ENCODE measurements around the gene ITPRID1. TPM values are rescaled to one million over a fixed set of nuclear protein-coding genes. Genes with fewer than 3 reads are reported as not detected.

The ITPRID1 gene
- total RNA-seq, 1 experiment from 2014 or later, result not detected

DNA sequence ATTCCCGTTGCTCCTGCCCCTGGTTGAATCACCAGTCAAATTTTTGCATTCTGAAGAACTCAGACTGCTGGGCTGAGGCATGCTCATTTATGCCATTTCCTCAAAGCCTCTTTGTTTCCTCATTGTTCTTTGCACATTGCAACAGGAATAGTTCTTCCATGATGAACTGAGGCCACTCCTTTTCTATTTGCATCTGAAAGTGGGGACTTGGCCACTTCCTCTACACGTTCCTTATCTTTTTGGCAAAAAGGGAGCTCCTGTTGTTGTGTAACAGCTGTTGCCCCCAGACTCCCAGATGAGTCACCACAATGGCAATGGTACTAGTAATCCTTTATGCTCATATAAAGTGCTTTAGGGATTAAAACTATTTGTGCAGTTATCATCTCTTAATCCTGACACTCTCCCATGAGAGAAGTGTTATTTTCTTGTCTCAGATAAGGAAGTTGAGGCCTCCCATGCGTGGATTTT lies 20.1 kb upstream of the ITPRID1 start:
- ATAC-seq (no peak), DNase-seq (ENCODE audit: low read depth, low spot score) (no peak)
- Histone ChIP-seq H3K4me1 (ENCODE audit: control insufficient read depth, insufficient read depth, low read length) (no peaks in the 10 kb centered on the region), H3K9me3 (ENCODE audit: control insufficient read depth, insufficient read depth, low read depth, low read length) (no peaks in the 10 kb centered on the region), H3K27ac (ENCODE audit: low read length) (no peak overlapping the region), H3K27me3 (ENCODE audit: control insufficient read depth, insufficient read depth, low read length) (no peaks in the 10 kb centered on the region), H3K4me3 (ENCODE audit: low read depth in 2 of 2, low read length in 2 of 2) (no peak overlapping the region), H3K36me3 (ENCODE audit: control insufficient read depth, insufficient read depth, low read length) (no peaks in the 10 kb centered on the region)
- in situ Hi-C loops (cut with HindIII; ENCODE audit: low pct_unique_long_range_greater_than_20kb, low sequenced_read_pairs) (no loop called here), intact Hi-C loops (cut with micrococcal nuclease; ENCODE audit: unreplicated experiment) (no loop called here)
- ChIA-PET POLR2A (no interaction called here), CTCF (no interaction called here)
- BruUV-seq (replicated peaks), result no TSS peak
- no peak for TF ChIP-seq TCF7L2 (IDR thresholded peaks at IDR 0.05; ENCODE audit: low read depth, low read length)
- no peak for TF ChIP-seq CTCF (IDR thresholded peaks at IDR 0.05)
- no peak for TF ChIP-seq SIN3A (IDR thresholded peaks at IDR 0.05; ENCODE audit: borderline replicate concordance, insufficient read depth, low read depth, low read length)
- TF ChIP-seq POLR2AphosphoS5 (IDR thresholded peaks at IDR 0.05; ENCODE audit: low read depth, low read length), result no peak
- TF ChIP-seq REST (IDR thresholded peaks at IDR 0.05; ENCODE audit: insufficient read depth in 1 of 2, low read depth in 2 of 2, low read length in 1 of 2), result no peak

GRCh38 chr7:31494421-31494820 lies 19.5 kb upstream of the ITPRID1 start:
- CTCF ChIA-PET, result no interaction called here
- Histone ChIP-seq H3K9me3 (ENCODE audit: control insufficient read depth, insufficient read depth, low read depth, low read length) (no peaks in the 10 kb centered on the region), H3K4me1 (ENCODE audit: control insufficient read depth, insufficient read depth, low read length) (no peaks in the 10 kb centered on the region), H3K36me3 (ENCODE audit: control insufficient read depth, insufficient read depth, low read length) (no peaks in the 10 kb centered on the region), H3K4me3 (ENCODE audit: low read depth in 2 of 2, low read length in 2 of 2) (no peak overlapping the region), H3K27me3 (ENCODE audit: control insufficient read depth, insufficient read depth, low read length) (no peaks in the 10 kb centered on the region), H3K27ac (ENCODE audit: low read length) (no peak overlapping the region)
- intact Hi-C loops (cut with micrococcal nuclease; ENCODE audit: unreplicated experiment) (no loop called here), in situ Hi-C loops (cut with HindIII; ENCODE audit: low pct_unique_long_range_greater_than_20kb, low sequenced_read_pairs) (no loop called here)
- ATAC-seq (no peak), DNase-seq (ENCODE audit: low read depth, low spot score) (no peak)
- BruUV-seq (replicated peaks), result no TSS peak
- POLR2A ChIA-PET, result no interaction called here
- TF ChIP-seq POLR2AphosphoS5 (IDR thresholded peaks at IDR 0.05; ENCODE audit: low read depth, low read length) (no peak), TCF7L2 (IDR thresholded peaks at IDR 0.05; ENCODE audit: low read depth, low read length) (no peak), SIN3A (IDR thresholded peaks at IDR 0.05; ENCODE audit: borderline replicate concordance, insufficient read depth, low read depth, low read length) (no peak), CTCF (IDR thresholded peaks at IDR 0.05) (no peak), REST (IDR thresholded peaks at IDR 0.05; ENCODE audit: insufficient read depth in 1 of 2, low read depth in 2 of 2, low read length in 1 of 2) (no peak)
